H1 (cell line): ENCODE measurements around the gene SLX4. TPM values are rescaled to one million over a fixed set of nuclear protein-coding genes. Genes with fewer than 3 reads are reported as not detected.

Experiments
- CTCF ChIA-PET: fragments of 300-600 bp; sonication (Branson Sonifier 250); formaldehyde crosslinking; loops from one replicate; lab custom pipeline; 2021; ENCODE audit not compliant: partially characterized antibody; lab: Charles Lee
- POLR2A ChIA-PET: fragments of 300-600 bp; sonication (Branson Sonifier 250); formaldehyde crosslinking; loops from one replicate; lab custom pipeline; 2021; ENCODE audit warnings: inconsistent platforms; ENCODE audit not compliant: partially characterized antibody; lab: Charles Lee
- DNase-seq, 2 experiments: peaks; one replicate each; pipeline versions ENCODE4 v3.0.0 to v3.0.0-alpha.2; 2010 to 2022; ENCODE audit warnings: low spot score in 2 of 2, low read depth in 1 of 2, mixed read lengths in 1 of 2
- FAIRE-seq: peaks from 2 replicates; lab custom pipeline; 2011; peaks lifted over from hg19 to GRCh38; lab: Jason Lieb, UNC
- H2AFZ ChIP-seq: 2 replicates; pipeline ENCODE4 v1.8.1; 2012; ENCODE audit warnings: low read length, inconsistent platforms
- H2AK5ac ChIP-seq: 2 replicates; pipeline ENCODE4 v1.6.1; 2013; ENCODE audit warnings: low read depth, low read length
- H2BK120ac ChIP-seq: replicated peaks from 2 replicates; pipeline ENCODE3; 2013; ENCODE audit warnings: low read depth, low read length, inconsistent platforms
- H2BK12ac ChIP-seq: 2 replicates; pipeline ENCODE4 v1.6.1; 2013; ENCODE audit warnings: low read depth, low read length
- H2BK15ac ChIP-seq: 2 replicates; pipeline ENCODE4 v1.6.1; 2013; ENCODE audit warnings: low read length
- H2BK20ac ChIP-seq: 2 replicates; pipeline ENCODE4 v1.6.1; 2013; ENCODE audit warnings: low read length
- H2BK5ac ChIP-seq: 2 replicates; pipeline ENCODE4 v1.6.1; 2013; ENCODE audit warnings: low read depth, low read length
- H3K14ac ChIP-seq: 2 replicates; pipeline ENCODE4 v1.6.1; 2013; ENCODE audit warnings: inconsistent platforms; ENCODE audit not compliant: insufficient read length
- H3K18ac ChIP-seq: 2 replicates; pipeline ENCODE4 v1.6.1; 2013; ENCODE audit warnings: low read length; ENCODE audit errors: extremely low read depth
- H3K23ac ChIP-seq: 2 replicates; pipeline ENCODE4 v1.6.1; 2013; ENCODE audit warnings: inconsistent platforms; ENCODE audit not compliant: insufficient read length
- H3K23me2 ChIP-seq: 2 replicates; pipeline ENCODE4 v1.6.1; 2013; ENCODE audit warnings: low read depth, low read length
- H3K27ac ChIP-seq: 2 replicates; pipeline ENCODE4 v1.6.1; 2011; ENCODE audit warnings: low read depth, low read length, inconsistent platforms
- H3K27me3 ChIP-seq, 4 experiments: replicated peaks in 1 of 4; 1 replicate in 1 of 4; 2 replicates in 3 of 4; pipeline versions ENCODE4 v1.6.1 to v1.8.1; 2011 to 2013; ENCODE audit warnings: low read length in 3 of 4, mild to moderate bottlenecking in 3 of 4, inconsistent platforms in 2 of 4, mixed read lengths in 2 of 4, moderate library complexity in 1 of 4; ENCODE audit not compliant: control insufficient read depth in 3 of 4, insufficient read depth in 3 of 4; ENCODE audit errors: extremely low read depth in 1 of 4
- H3K36me3 ChIP-seq, 4 experiments: 2 replicates each; pipeline versions ENCODE4 v1.6.1 to v1.8.1; 2011 to 2013; ENCODE audit warnings: mild to moderate bottlenecking in 4 of 4, low read length in 3 of 4, moderate library complexity in 2 of 4, control low read depth in 1 of 4, inconsistent platforms in 1 of 4; ENCODE audit not compliant: insufficient read depth in 4 of 4, control insufficient read depth in 2 of 4
- H3K4ac ChIP-seq: replicated peaks from 2 replicates; pipeline ENCODE3; 2013; ENCODE audit warnings: low read length, low read depth, mixed read lengths, inconsistent platforms; ENCODE audit not compliant: insufficient read length
- H3K4me1 ChIP-seq, 4 experiments: replicated peaks in 1 of 4; 1 replicate in 1 of 4; 2 replicates in 3 of 4; pipeline versions ENCODE4 v1.6.1 to v1.8.1; 2011 to 2013; ENCODE audit warnings: low read length in 3 of 4, inconsistent platforms in 2 of 4, mixed read lengths in 1 of 4; ENCODE audit not compliant: insufficient read depth in 4 of 4, control insufficient read depth in 3 of 4
- H3K4me2 ChIP-seq, 2 experiments: 2 replicates each; pipeline versions ENCODE4 v1.6.1 to v1.8.1; 2011 to 2013; ENCODE audit warnings: low read depth in 2 of 2, low read length in 2 of 2, control low read depth in 1 of 2, inconsistent platforms in 1 of 2, mild to moderate bottlenecking in 1 of 2; ENCODE audit not compliant: insufficient read depth in 1 of 2
- H3K4me3 ChIP-seq, 4 experiments: fragments of 200-600, 300-600 bp in 1 of 4; sonication (generic), shearing (Covaris generic), sonication (Bioruptor Twin) in 1 of 4; 2 replicates each; pipeline versions ENCODE4 v1.5.1 to v1.8.1; 2011 to 2016; ENCODE audit warnings: low read length in 4 of 4, low read depth in 3 of 4, control low read depth in 2 of 4, inconsistent platforms in 2 of 4, mild to moderate bottlenecking in 2 of 4, mixed read lengths in 1 of 4, moderate library complexity in 1 of 4; ENCODE audit not compliant: insufficient read depth in 2 of 4; ENCODE audit errors: extremely low read depth in 1 of 4
- H3K56ac ChIP-seq: replicated peaks from 2 replicates; pipeline ENCODE3; 2013; ENCODE audit warnings: low read depth, mild to moderate bottlenecking, mixed read lengths, low read length, inconsistent platforms; ENCODE audit not compliant: insufficient read length
- H3K79me1 ChIP-seq: 2 replicates; pipeline ENCODE4 v1.6.1; 2013; ENCODE audit warnings: low read depth, low read length, control low read depth
- H3K79me2 ChIP-seq, 2 experiments: 2 replicates each; pipeline versions ENCODE4 v1.6.1 to v1.8.1; 2012 to 2013; ENCODE audit warnings: low read length in 2 of 2, mild to moderate bottlenecking in 2 of 2, inconsistent platforms in 1 of 2; ENCODE audit not compliant: insufficient read depth in 2 of 2, control insufficient read depth in 1 of 2
- H3K9ac ChIP-seq, 4 experiments: replicated peaks in 1 of 4; 1 replicate in 1 of 4; 2 replicates in 3 of 4; pipeline versions ENCODE4 v1.6.1 to v1.8.1; 2011 to 2013; ENCODE audit warnings: low read depth in 3 of 4, low read length in 3 of 4, control low read depth in 2 of 4, mild to moderate bottlenecking in 2 of 4, moderate library complexity in 2 of 4, inconsistent platforms in 1 of 4; ENCODE audit errors: extremely low read depth in 1 of 4
- H3K9me3 ChIP-seq, 2 experiments: 2 replicates each; pipeline versions ENCODE4 v1.6.1 to v1.8.1; 2012 to 2013; ENCODE audit warnings: mild to moderate bottlenecking in 2 of 2, moderate library complexity in 2 of 2, control low read depth in 1 of 2, inconsistent platforms in 1 of 2, low read depth in 1 of 2, low read length in 1 of 2, mixed read lengths in 1 of 2; ENCODE audit not compliant: insufficient read depth in 2 of 2
- H4K20me1 ChIP-seq, 2 experiments: replicated peaks in 1 of 2; 2 replicates each; pipeline versions ENCODE3 to v1.8.1; 2011 to 2013; ENCODE audit warnings: inconsistent platforms in 2 of 2, low read length in 2 of 2, mild to moderate bottlenecking in 1 of 2; ENCODE audit not compliant: insufficient read depth in 2 of 2, control insufficient read depth in 1 of 2
- H4K5ac ChIP-seq: 2 replicates; pipeline ENCODE4 v1.6.1; 2013; ENCODE audit warnings: low read length, low read depth, mixed read lengths, inconsistent platforms; ENCODE audit not compliant: insufficient read length
- H4K8ac ChIP-seq: 2 replicates; pipeline ENCODE4 v1.8.0; 2013; ENCODE audit warnings: mild to moderate bottlenecking, moderate library complexity, low read length, inconsistent platforms; ENCODE audit not compliant: insufficient read depth; ENCODE audit errors: extremely low read depth
- H4K91ac ChIP-seq: replicated peaks from 2 replicates; pipeline ENCODE3; 2013; ENCODE audit warnings: low read length, mixed read lengths, inconsistent platforms; ENCODE audit not compliant: insufficient read length
- BRCA1 ChIP-seq: IDR thresholded peaks from 2 replicates; pipeline ENCODE4 v1.6.1; 2012; ENCODE audit warnings: low read depth, low read length, improper control_type of control experiment
- FOSL1 ChIP-seq: IDR thresholded peaks from 2 replicates; pipeline ENCODE4 v1.6.1; 2011; ENCODE audit warnings: mild to moderate bottlenecking, low read depth, low read length, moderate library complexity; ENCODE audit not compliant: insufficient read depth
- MAFK ChIP-seq: IDR thresholded peaks from 2 replicates; pipeline ENCODE4 v1.6.1; 2012; ENCODE audit warnings: low read depth, mild to moderate bottlenecking, improper control_type of control experiment, low read length
- POU5F1 ChIP-seq: IDR thresholded peaks from 2 replicates; pipeline ENCODE4 v1.6.1; 2011; ENCODE audit warnings: low read depth, mild to moderate bottlenecking, low read length, moderate library complexity
- RBBP5 ChIP-seq: IDR thresholded peaks from 2 replicates; pipeline ENCODE4 v1.7.1; 2012; ENCODE audit warnings: low read depth, mild to moderate bottlenecking, inconsistent platforms, low read length, moderate library complexity, borderline replicate concordance
- SUZ12 ChIP-seq: fragments of 200-600 bp; sonication (generic); IDR thresholded peaks from 2 replicates; pipeline ENCODE4 v1.6.1; 2012; ENCODE audit warnings: mild to moderate bottlenecking, inconsistent platforms, low read length, moderate library complexity, mixed read lengths
- WGBS, 2 experiments: shearing (Covaris generic) in 1 of 2; methylation state at CpG; one replicate each; pipeline versions ENCODE4 v1.1.6 to v1.1.7; 2013 to 2015; ENCODE audit warnings: low lambda C conversion rate in 2 of 2, mixed read lengths in 2 of 2, inconsistent platforms in 1 of 2, low coverage in 1 of 2, missing lambda C conversion rate in 1 of 2; ENCODE audit not compliant: insufficient replicate concordance in 2 of 2, insufficient coverage in 1 of 2, insufficient read length in 1 of 2; ENCODE audit errors: extremely low coverage in 1 of 2, missing lambda C conversion rate in 1 of 2; 5-methylcytosine and 5-hydroxymethylcytosine counted together
- polyA plus RNA-seq, 7 experiments: library from polyadenylated mRNA; depleted of rRNA in 3 of 7; stranded (reverse) in 5 of 7; unstranded in 2 of 7; fragments of >200 nt in 5 of 7; fragments of 200-250 nt in 2 of 7; gene quantifications; 1 replicate in 5 of 7; 2 replicates in 1 of 7; 4 replicates in 1 of 7; pipeline versions ENCODE4 v1.2.1 to v1.2.3, GENCODE V29; 2011 to 2013; ENCODE audit warnings: missing spikeins in 2 of 7, mixed read lengths in 2 of 7
- total RNA-seq: library from RNA; stranded (reverse); fragmentation: NEBNext Ultra II Directional; extraction: Animal tissue kit (Norgen Biotek cat#: 25700); gene quantifications from 2 replicates; pipeline ENCODE4 v1.2.1, GENCODE V29; 2021

SLX4 gene
- total and polyA plus RNA-seq, 2 of the 8 experiments (the other 6 are each of a cell fraction or from before 2014, with no cell fraction given): 4.4 to 11.4 TPM

DNA sequence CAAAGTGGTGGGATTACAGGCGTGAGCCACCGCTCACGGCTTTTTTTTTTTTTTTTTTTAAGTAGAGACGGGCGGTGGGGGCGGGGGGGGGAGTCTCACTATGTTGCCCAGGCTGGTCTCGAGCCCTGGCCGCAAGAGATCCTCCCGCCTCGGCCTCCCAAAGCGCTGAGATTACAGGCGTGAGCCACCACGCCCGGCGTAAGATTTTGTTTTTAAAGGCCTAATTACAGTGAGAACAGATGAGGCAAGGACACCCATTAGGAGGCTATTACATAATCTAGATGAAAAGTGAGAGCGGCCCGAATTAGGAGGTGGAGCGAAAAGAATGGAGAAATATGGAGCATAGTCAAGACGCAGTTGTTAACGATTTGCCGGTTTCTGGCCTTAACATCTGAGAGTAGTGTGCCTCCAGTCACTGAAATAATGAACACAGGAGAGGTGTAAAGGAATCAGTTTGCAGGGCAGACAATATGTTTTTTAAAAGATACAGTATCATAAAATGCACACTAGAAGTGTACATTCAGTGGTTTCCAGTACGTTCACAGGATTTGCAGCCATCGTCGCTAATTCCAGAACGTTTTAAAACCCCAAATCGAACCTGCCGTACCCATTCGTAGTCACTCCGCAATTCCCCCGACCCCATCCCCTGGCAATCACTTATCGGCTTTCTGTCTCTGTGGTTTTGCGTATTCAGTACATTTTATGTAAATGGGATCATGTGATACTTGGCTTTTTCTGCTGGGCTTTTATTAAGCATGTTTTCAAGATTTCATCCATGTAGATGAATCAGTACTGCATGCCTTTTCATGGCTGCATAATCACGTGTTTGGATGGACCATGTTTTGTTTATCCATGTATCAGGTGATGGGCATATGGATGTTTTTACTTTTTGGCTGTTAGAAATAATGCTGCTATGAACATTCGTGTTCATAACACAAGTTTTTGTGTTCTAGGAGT lies 1.4 kb upstream of the SLX4 start:
- Histone ChIP-seq H3K4me1 (peaks cover 0 to 4% (median 0%) of the 10 kb centered on the region in 4 experiments; a peak in 3 of 7 replicates), H3K9me3 (no peaks in the 10 kb centered on the region), H3K79me2 (peaks cover 8 to 40% of the 10 kb centered on the region in 2 experiments), H3K27ac (no peak overlapping the region), H3K56ac (no peak overlapping the region), H4K5ac (no peak overlapping the region), H2BK5ac (no peak overlapping the region), H4K20me1 (no peaks in the 10 kb centered on the region), H2BK12ac (no peak overlapping the region), H3K4ac (no peak overlapping the region), H2BK120ac (no peak overlapping the region), H3K18ac (no peak overlapping the region), H3K9ac (no peak overlapping the region), H3K4me2 (peak overlapping the region; percentile 80 to 98), H3K23me2 (peaks cover 6% of the 10 kb centered on the region; the same call in 1 of the 2 replicates), H3K36me3 (peaks cover 0 to 3% (median 0%) of the 10 kb centered on the region in 4 experiments; a peak in 3 of 8 replicates), H2AFZ (no peak overlapping the region), H3K23ac (no peak overlapping the region), H2AK5ac (no peak overlapping the region), H4K91ac (no peak overlapping the region), H3K14ac (no peak overlapping the region), H3K4me3 (peak overlapping the region; percentile 82 to 99 (median 88)), H4K8ac (no peak overlapping the region), H2BK20ac (no peak overlapping the region), H3K27me3 (peaks cover 0 to 3% (median 0%) of the 10 kb centered on the region in 4 experiments; a peak in 1 of 7 replicates), H2BK15ac (no peak overlapping the region), H3K79me1 (peaks cover 7% of the 10 kb centered on the region; the same call in 1 of the 2 replicates)
- no peak for FAIRE-seq
- ChIA-PET CTCF (interaction anchor here (1.0 to 1.3 kb wide), 3 partner anchors 23 to 63 kb away, joined by 3 to 7 read pairs (median 3); no protein-coding TSS in a partner anchor), POLR2A (interaction anchor here (0.6 to 1.4 kb wide), 7 partner anchors 9 to 34 kb away, joined by 3 to 5 read pairs (median 3); no protein-coding TSS in a partner anchor)
- no peak for DNase-seq
- WGBS, 2 experiments: 94% methylated on average over 26 of the region's 34 CpGs; no CpG with 5 or more reads in 1 of the 2 experiments
- no peak for TF ChIP-seq POU5F1
- TF ChIP-seq BRCA1: no peak
- TF ChIP-seq MAFK: no peak
- TF ChIP-seq SUZ12: no peak
- no peak for TF ChIP-seq RBBP5
- TF ChIP-seq FOSL1: no peak
